H1 (cell line): ENCODE data around the gene TNIP1. TPM values are rescaled to one million over a fixed set of nuclear protein-coding genes. Genes with fewer than 3 reads are reported as not detected.

Experiments used
- CTCF ChIA-PET: fragments of 300-600 bp; sonication (Branson Sonifier 250); formaldehyde crosslinking; loops from one replicate; lab custom pipeline; 2021; ENCODE audit not compliant: partially characterized antibody; lab: Charles Lee
- POLR2A ChIA-PET: fragments of 300-600 bp; sonication (Branson Sonifier 250); formaldehyde crosslinking; loops from one replicate; lab custom pipeline; 2021; ENCODE audit warnings: inconsistent platforms; ENCODE audit not compliant: partially characterized antibody; lab: Charles Lee
- DNase-seq, 2 experiments: peaks; one replicate each; pipeline versions ENCODE4 v3.0.0 to v3.0.0-alpha.2; 2010 to 2022; ENCODE audit warnings: low spot score in 2 of 2, low read depth in 1 of 2, mixed read lengths in 1 of 2
- FAIRE-seq: peaks from 2 replicates; lab custom pipeline; 2011; peaks lifted over from hg19 to GRCh38; lab: Jason Lieb, UNC
- H2AFZ ChIP-seq: 2 replicates; pipeline ENCODE4 v1.8.1; 2012; ENCODE audit warnings: low read length, inconsistent platforms
- H2AK5ac ChIP-seq: 2 replicates; pipeline ENCODE4 v1.6.1; 2013; ENCODE audit warnings: low read depth, low read length
- H2BK120ac ChIP-seq: replicated peaks from 2 replicates; pipeline ENCODE3; 2013; ENCODE audit warnings: low read depth, low read length, inconsistent platforms
- H2BK12ac ChIP-seq: 2 replicates; pipeline ENCODE4 v1.6.1; 2013; ENCODE audit warnings: low read depth, low read length
- H2BK15ac ChIP-seq: 2 replicates; pipeline ENCODE4 v1.6.1; 2013; ENCODE audit warnings: low read length
- H2BK20ac ChIP-seq: 2 replicates; pipeline ENCODE4 v1.6.1; 2013; ENCODE audit warnings: low read length
- H2BK5ac ChIP-seq: 2 replicates; pipeline ENCODE4 v1.6.1; 2013; ENCODE audit warnings: low read depth, low read length
- H3K14ac ChIP-seq: 2 replicates; pipeline ENCODE4 v1.6.1; 2013; ENCODE audit warnings: inconsistent platforms; ENCODE audit not compliant: insufficient read length
- H3K18ac ChIP-seq: 2 replicates; pipeline ENCODE4 v1.6.1; 2013; ENCODE audit warnings: low read length; ENCODE audit errors: extremely low read depth
- H3K23ac ChIP-seq: 2 replicates; pipeline ENCODE4 v1.6.1; 2013; ENCODE audit warnings: inconsistent platforms; ENCODE audit not compliant: insufficient read length
- H3K23me2 ChIP-seq: 2 replicates; pipeline ENCODE4 v1.6.1; 2013; ENCODE audit warnings: low read depth, low read length
- H3K27ac ChIP-seq: 2 replicates; pipeline ENCODE4 v1.6.1; 2011; ENCODE audit warnings: low read depth, low read length, inconsistent platforms
- H3K27me3 ChIP-seq, 4 experiments: replicated peaks in 1 of 4; 1 replicate in 1 of 4; 2 replicates in 3 of 4; pipeline versions ENCODE4 v1.6.1 to v1.8.1; 2011 to 2013; ENCODE audit warnings: low read length in 3 of 4, mild to moderate bottlenecking in 3 of 4, inconsistent platforms in 2 of 4, mixed read lengths in 2 of 4, moderate library complexity in 1 of 4; ENCODE audit not compliant: control insufficient read depth in 3 of 4, insufficient read depth in 3 of 4; ENCODE audit errors: extremely low read depth in 1 of 4
- H3K36me3 ChIP-seq, 4 experiments: 2 replicates each; pipeline versions ENCODE4 v1.6.1 to v1.8.1; 2011 to 2013; ENCODE audit warnings: mild to moderate bottlenecking in 4 of 4, low read length in 3 of 4, moderate library complexity in 2 of 4, control low read depth in 1 of 4, inconsistent platforms in 1 of 4; ENCODE audit not compliant: insufficient read depth in 4 of 4, control insufficient read depth in 2 of 4
- H3K4ac ChIP-seq: replicated peaks from 2 replicates; pipeline ENCODE3; 2013; ENCODE audit warnings: low read length, low read depth, mixed read lengths, inconsistent platforms; ENCODE audit not compliant: insufficient read length
- H3K4me1 ChIP-seq, 4 experiments: replicated peaks in 1 of 4; 1 replicate in 1 of 4; 2 replicates in 3 of 4; pipeline versions ENCODE4 v1.6.1 to v1.8.1; 2011 to 2013; ENCODE audit warnings: low read length in 3 of 4, inconsistent platforms in 2 of 4, mixed read lengths in 1 of 4; ENCODE audit not compliant: insufficient read depth in 4 of 4, control insufficient read depth in 3 of 4
- H3K4me2 ChIP-seq, 2 experiments: 2 replicates each; pipeline versions ENCODE4 v1.6.1 to v1.8.1; 2011 to 2013; ENCODE audit warnings: low read depth in 2 of 2, low read length in 2 of 2, control low read depth in 1 of 2, inconsistent platforms in 1 of 2, mild to moderate bottlenecking in 1 of 2; ENCODE audit not compliant: insufficient read depth in 1 of 2
- H3K4me3 ChIP-seq, 4 experiments: fragments of 200-600, 300-600 bp in 1 of 4; sonication (generic), shearing (Covaris generic), sonication (Bioruptor Twin) in 1 of 4; 2 replicates each; pipeline versions ENCODE4 v1.5.1 to v1.8.1; 2011 to 2016; ENCODE audit warnings: low read length in 4 of 4, low read depth in 3 of 4, control low read depth in 2 of 4, inconsistent platforms in 2 of 4, mild to moderate bottlenecking in 2 of 4, mixed read lengths in 1 of 4, moderate library complexity in 1 of 4; ENCODE audit not compliant: insufficient read depth in 2 of 4; ENCODE audit errors: extremely low read depth in 1 of 4
- H3K56ac ChIP-seq: replicated peaks from 2 replicates; pipeline ENCODE3; 2013; ENCODE audit warnings: low read depth, mild to moderate bottlenecking, mixed read lengths, low read length, inconsistent platforms; ENCODE audit not compliant: insufficient read length
- H3K79me1 ChIP-seq: 2 replicates; pipeline ENCODE4 v1.6.1; 2013; ENCODE audit warnings: low read depth, low read length, control low read depth
- H3K79me2 ChIP-seq, 2 experiments: 2 replicates each; pipeline versions ENCODE4 v1.6.1 to v1.8.1; 2012 to 2013; ENCODE audit warnings: low read length in 2 of 2, mild to moderate bottlenecking in 2 of 2, inconsistent platforms in 1 of 2; ENCODE audit not compliant: insufficient read depth in 2 of 2, control insufficient read depth in 1 of 2
- H3K9ac ChIP-seq, 4 experiments: replicated peaks in 1 of 4; 1 replicate in 1 of 4; 2 replicates in 3 of 4; pipeline versions ENCODE4 v1.6.1 to v1.8.1; 2011 to 2013; ENCODE audit warnings: low read depth in 3 of 4, low read length in 3 of 4, control low read depth in 2 of 4, mild to moderate bottlenecking in 2 of 4, moderate library complexity in 2 of 4, inconsistent platforms in 1 of 4; ENCODE audit errors: extremely low read depth in 1 of 4
- H3K9me3 ChIP-seq, 2 experiments: 2 replicates each; pipeline versions ENCODE4 v1.6.1 to v1.8.1; 2012 to 2013; ENCODE audit warnings: mild to moderate bottlenecking in 2 of 2, moderate library complexity in 2 of 2, control low read depth in 1 of 2, inconsistent platforms in 1 of 2, low read depth in 1 of 2, low read length in 1 of 2, mixed read lengths in 1 of 2; ENCODE audit not compliant: insufficient read depth in 2 of 2
- H4K20me1 ChIP-seq, 2 experiments: replicated peaks in 1 of 2; 2 replicates each; pipeline versions ENCODE3 to v1.8.1; 2011 to 2013; ENCODE audit warnings: inconsistent platforms in 2 of 2, low read length in 2 of 2, mild to moderate bottlenecking in 1 of 2; ENCODE audit not compliant: insufficient read depth in 2 of 2, control insufficient read depth in 1 of 2
- H4K5ac ChIP-seq: 2 replicates; pipeline ENCODE4 v1.6.1; 2013; ENCODE audit warnings: low read length, low read depth, mixed read lengths, inconsistent platforms; ENCODE audit not compliant: insufficient read length
- H4K8ac ChIP-seq: 2 replicates; pipeline ENCODE4 v1.8.0; 2013; ENCODE audit warnings: mild to moderate bottlenecking, moderate library complexity, low read length, inconsistent platforms; ENCODE audit not compliant: insufficient read depth; ENCODE audit errors: extremely low read depth
- H4K91ac ChIP-seq: replicated peaks from 2 replicates; pipeline ENCODE3; 2013; ENCODE audit warnings: low read length, mixed read lengths, inconsistent platforms; ENCODE audit not compliant: insufficient read length
- CBX8 ChIP-seq: fragments of 300-800, 300-1000 bp; sonication (generic); IDR thresholded peaks from 2 replicates; pipeline ENCODE4 v1.7.1; 2016; ENCODE audit warnings: low read depth, low read length, borderline replicate concordance
- PHF8 ChIP-seq: fragments of 200-600 bp; sonication (generic); conservative IDR thresholded peaks from 2 replicates; pipeline ENCODE4 v1.7.1; 2012; ENCODE audit warnings: low read depth, mild to moderate bottlenecking, inconsistent platforms, low read length, moderate library complexity
- WGBS, 2 experiments: shearing (Covaris generic) in 1 of 2; methylation state at CpG; one replicate each; pipeline versions ENCODE4 v1.1.6 to v1.1.7; 2013 to 2015; ENCODE audit warnings: low lambda C conversion rate in 2 of 2, mixed read lengths in 2 of 2, inconsistent platforms in 1 of 2, low coverage in 1 of 2, missing lambda C conversion rate in 1 of 2; ENCODE audit not compliant: insufficient replicate concordance in 2 of 2, insufficient coverage in 1 of 2, insufficient read length in 1 of 2; ENCODE audit errors: extremely low coverage in 1 of 2, missing lambda C conversion rate in 1 of 2; 5-methylcytosine and 5-hydroxymethylcytosine counted together
- polyA plus RNA-seq, 7 experiments: library from polyadenylated mRNA; depleted of rRNA in 3 of 7; stranded (reverse) in 5 of 7; unstranded in 2 of 7; fragments of >200 nt in 5 of 7; fragments of 200-250 nt in 2 of 7; gene quantifications; 1 replicate in 5 of 7; 2 replicates in 1 of 7; 4 replicates in 1 of 7; pipeline versions ENCODE4 v1.2.1 to v1.2.3, GENCODE V29; 2011 to 2013; ENCODE audit warnings: missing spikeins in 2 of 7, mixed read lengths in 2 of 7
- total RNA-seq: library from RNA; stranded (reverse); fragmentation: NEBNext Ultra II Directional; extraction: Animal tissue kit (Norgen Biotek cat#: 25700); gene quantifications from 2 replicates; pipeline ENCODE4 v1.2.1, GENCODE V29; 2021

TNIP1 gene
- total and polyA plus RNA-seq, 2 of the 8 experiments (the other 6 are each of a cell fraction or from before 2014, with no cell fraction given): 14.2 to 31.9 TPM

GRCh38 chr5:151108566-151108965 is 27.7 kb upstream of the TNIP1 start:
- Histone ChIP-seq H3K23ac (no peak overlapping the region), H3K56ac (no peak overlapping the region), H2BK20ac (no peak overlapping the region), H4K8ac (no peak overlapping the region), H3K9me3 (no peaks in the 10 kb centered on the region), H3K27me3 (no peaks in the 10 kb centered on the region; a peak in 1 of 7 replicates), H2BK15ac (no peak overlapping the region), H3K9ac (no peak overlapping the region), H3K79me2 (no peaks in the 10 kb centered on the region), H2AFZ (no peak overlapping the region), H3K27ac (no peak overlapping the region; the same call in 1 of the 2 replicates), H3K4me3 (no peak overlapping the region), H3K23me2 (peaks cover 2% of the 10 kb centered on the region; the same call in 1 of the 2 replicates), H3K14ac (no peak overlapping the region), H3K79me1 (no peaks in the 10 kb centered on the region), H3K36me3 (peaks cover 0 to 15% (median 7%) of the 10 kb centered on the region in 4 experiments; a peak in 5 of 8 replicates), H3K4me1 (no peaks in the 10 kb centered on the region), H3K4me2 (no peak overlapping the region), H3K18ac (no peak overlapping the region), H4K5ac (no peak overlapping the region), H4K91ac (no peak overlapping the region), H4K20me1 (peaks cover 2 to 4% of the 10 kb centered on the region in 2 experiments), H2BK12ac (no peak overlapping the region), H2AK5ac (no peak overlapping the region), H2BK120ac (no peak overlapping the region), H2BK5ac (no peak overlapping the region), H3K4ac (no peak overlapping the region)
- TF ChIP-seq CBX8: no peak
- no peak for TF ChIP-seq PHF8
- CTCF ChIA-PET: interaction anchor here (0.7 to 29.9 kb wide), 9 partner anchors 9 to 122 kb away, joined by 3 to 777 read pairs (median 4); no protein-coding TSS in a partner anchor
- no peak for DNase-seq
- POLR2A ChIA-PET: no interaction called here
- FAIRE-seq: no peak
- WGBS, 2 experiments: 91% methylated on average over 8 of the region's 8 CpGs; no CpG with 5 or more reads in 1 of the 2 experiments
